HepG2 (cell line): ENCODE measurements around the gene SPAG4. TPM values are rescaled to one million over a fixed set of nuclear protein-coding genes. Genes with fewer than 3 reads are reported as not detected.

Experiments
- BCL6 ChIP-seq: IDR thresholded peaks from 2 replicates; pipeline ENCODE4 v1.6.1; 2016; ENCODE audit warnings: missing genetic modification reagents, missing compliant biosample characterization
- BORCS8-MEF2B ChIP-seq: sonication (generic); formaldehyde crosslinking; IDR thresholded peaks from 2 replicates; pipeline ENCODE4 v1.8.0; 2022; ENCODE audit warnings: mild to moderate bottlenecking, missing genetic modification reagents
- CC2D1A ChIP-seq: sonication (generic); formaldehyde crosslinking; IDR thresholded peaks from 2 replicates; pipeline ENCODE4 v1.8.1; 2023; ENCODE audit warnings: mild to moderate bottlenecking, missing genetic modification reagents
- HNF4A ChIP-seq: sonication (generic); formaldehyde crosslinking; IDR thresholded peaks from 2 replicates; pipeline ENCODE4 v1.4.0; 2020; ENCODE audit warnings: missing genetic modification reagents
- IRF2 ChIP-seq: IDR thresholded peaks from 2 replicates; pipeline ENCODE4 v1.6.1; 2018; ENCODE audit warnings: missing genetic modification reagents, missing compliant biosample characterization
- KDM6A ChIP-seq: IDR thresholded peaks from 2 replicates; pipeline ENCODE4 v1.6.1; 2016; ENCODE audit warnings: low read depth
- MAFF ChIP-seq: IDR thresholded peaks from 2 replicates; pipeline ENCODE4 v1.6.1; 2011; ENCODE audit warnings: low read depth, low read length, improper control_type of control experiment
- MZF1 ChIP-seq: sonication (generic); formaldehyde crosslinking; IDR thresholded peaks from 2 replicates; pipeline ENCODE4 v1.8.1; 2023; ENCODE audit warnings: mild to moderate bottlenecking, missing genetic modification reagents, borderline replicate concordance
- ZBTB21 ChIP-seq: sonication (generic); formaldehyde crosslinking; IDR thresholded peaks from 2 replicates; pipeline ENCODE4 v1.4.0; 2020; ENCODE audit warnings: missing genetic modification reagents
- ZNF260 ChIP-seq: sonication (generic); formaldehyde crosslinking; IDR thresholded peaks from 2 replicates; pipeline ENCODE4 v1.4.0; 2020; ENCODE audit warnings: missing genetic modification reagents, low read depth, mild to moderate bottlenecking, borderline replicate concordance
- ZNF343 ChIP-seq: sonication (generic); formaldehyde crosslinking; IDR thresholded peaks from 2 replicates; pipeline ENCODE4 v1.4.0; 2020; ENCODE audit warnings: mild to moderate bottlenecking, missing genetic modification reagents
- ZNF567 ChIP-seq: sonication (generic); formaldehyde crosslinking; IDR thresholded peaks from 2 replicates; pipeline ENCODE4 v1.8.1; 2023; ENCODE audit warnings: mild to moderate bottlenecking, missing genetic modification reagents, borderline replicate concordance
- ZNF660 ChIP-seq: sonication (generic); formaldehyde crosslinking; IDR thresholded peaks from 2 replicates; pipeline ENCODE4 v1.5.1; 2020; ENCODE audit warnings: mild to moderate bottlenecking, low read depth, missing genetic modification reagents, borderline replicate concordance
- ZNF782 ChIP-seq: sonication (generic); formaldehyde crosslinking; IDR thresholded peaks from 2 replicates; pipeline ENCODE4 v1.4.0; 2020; ENCODE audit warnings: missing genetic modification reagents, mild to moderate bottlenecking, borderline replicate concordance
- polyA plus RNA-seq, 8 experiments: library from polyadenylated mRNA; depleted of rRNA in 3 of 8; stranded (reverse) in 7 of 8; unstranded in 1 of 8; fragments of >200 nt; fragmentation: Illumina TruSeq in 4 of 8; extraction: Trizol in 4 of 8; gene quantifications; 2 replicates each; pipeline versions ENCODE4 v1.2.1 to v1.2.3, GENCODE V29; 2011 to 2016; ENCODE audit warnings: low read depth in 4 of 8, missing spikeins in 1 of 8, mixed read lengths in 1 of 8; ENCODE audit not compliant: insufficient read depth in 1 of 8
- total RNA-seq, 5 experiments: library from RNA; depleted of rRNA; stranded (reverse); fragments of >200 nt; fragmentation: Illumina TruSeq; extraction: Trizol; gene quantifications; 2 replicates each; pipeline ENCODE4 v1.2.3, GENCODE V29; 2016; ENCODE audit warnings: low read depth in 1 of 5
- TF ChIP-seq, protein P1 (sequence below): sonication (generic); formaldehyde crosslinking; IDR thresholded peaks from 2 replicates; pipeline ENCODE4 v1.4.0; 2020; ENCODE audit warnings: mild to moderate bottlenecking, missing genetic modification reagents
- TF ChIP-seq, protein P2 (sequence below): sonication (generic); formaldehyde crosslinking; IDR thresholded peaks from 2 replicates; pipeline ENCODE4 v1.4.0; 2020; ENCODE audit warnings: missing genetic modification reagents
- TF ChIP-seq, protein P3 (sequence below): sonication (generic); formaldehyde crosslinking; IDR thresholded peaks from 2 replicates; pipeline ENCODE4 v1.5.0; 2020; ENCODE audit warnings: missing genetic modification reagents
- TF ChIP-seq, protein P4 (sequence below): sonication (generic); formaldehyde crosslinking; IDR thresholded peaks from 2 replicates; pipeline ENCODE4 v1.9.0; 2021; ENCODE audit warnings: missing genetic modification reagents, borderline replicate concordance
- TF ChIP-seq, protein P5 (sequence below): sonication (generic); formaldehyde crosslinking; IDR thresholded peaks from 2 replicates; pipeline ENCODE4 v1.8.0; 2022; ENCODE audit warnings: low read depth, missing genetic modification reagents

The SPAG4 gene
- total and polyA plus RNA-seq, 2 of the 13 experiments (the other 11 are each of a cell fraction or from before 2014, with no cell fraction given): 5.8 to 137 TPM

DNA sequence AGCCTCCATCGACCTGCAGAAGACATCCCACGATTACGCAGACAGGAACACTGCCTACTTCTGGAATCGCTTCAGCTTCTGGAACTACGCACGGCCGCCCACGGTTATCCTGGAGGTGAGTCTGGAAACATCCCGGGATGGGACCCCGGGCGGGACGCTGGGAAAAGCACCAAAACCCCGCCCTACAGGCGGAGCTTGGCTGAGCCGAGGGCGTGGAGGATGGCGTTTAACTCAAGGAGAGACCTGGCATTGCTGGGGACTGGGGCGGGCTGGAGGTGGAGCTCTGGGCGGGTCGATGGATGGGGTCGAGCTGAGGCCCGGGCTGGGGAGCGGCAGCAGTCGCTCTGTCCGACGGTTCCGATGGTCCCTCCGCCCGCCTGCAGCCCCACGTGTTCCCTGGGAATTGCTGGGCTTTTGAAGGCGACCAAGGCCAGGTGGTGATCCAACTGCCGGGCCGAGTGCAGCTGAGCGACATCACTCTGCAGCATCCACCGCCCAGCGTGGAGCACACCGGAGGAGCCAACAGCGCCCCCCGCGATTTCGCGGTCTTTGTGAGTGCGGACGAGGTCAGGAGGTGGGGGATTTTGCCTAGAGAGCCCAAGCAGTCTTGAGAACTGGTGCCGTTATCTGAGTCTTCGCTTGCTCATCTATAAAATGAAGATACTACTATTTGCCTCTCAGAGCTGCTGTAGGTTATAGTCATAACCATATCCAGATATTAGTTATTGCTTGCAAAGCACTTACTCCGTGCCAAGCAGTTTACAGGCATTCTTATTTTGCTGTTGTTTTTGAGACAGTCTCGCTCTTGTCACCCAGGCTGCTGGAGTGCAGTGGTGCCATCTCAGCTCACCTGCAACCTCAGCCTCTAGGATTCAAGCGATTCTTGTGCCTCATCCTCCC, 3.8 kb downstream of the SPAG4 start (continued):
- TF ChIP-seq KDM6A (CRISPR knock-in tag) (no peak), IRF2 (CRISPR knock-in tag) (peak; percentile 80), BORCS8-MEF2B (peak; percentile 98), ZNF782 (CRISPR knock-in tag) (peak; percentile 95), ZNF567 (CRISPR knock-in tag) (peak; percentile 97; the same call in 1 of the 2 replicates), CC2D1A (no peak), ZNF343 (CRISPR knock-in tag) (peak; percentile 81; the same call in 1 of the 2 replicates), MAFF (no peak), HNF4A (CRISPR knock-in tag) (no peak), ZBTB21 (CRISPR knock-in tag) (peak; percentile 34; the same call in 1 of the 2 replicates), ZNF660 (CRISPR knock-in tag) (peak; percentile 91; the same call in 1 of the 2 replicates), MZF1 (CRISPR knock-in tag) (peak; percentile 38; the same call in 1 of the 2 replicates), BCL6 (peak; percentile 47; the same call in 1 of the 2 replicates), ZNF260 (no peak)
- TF ChIP-seq, protein P1, sequence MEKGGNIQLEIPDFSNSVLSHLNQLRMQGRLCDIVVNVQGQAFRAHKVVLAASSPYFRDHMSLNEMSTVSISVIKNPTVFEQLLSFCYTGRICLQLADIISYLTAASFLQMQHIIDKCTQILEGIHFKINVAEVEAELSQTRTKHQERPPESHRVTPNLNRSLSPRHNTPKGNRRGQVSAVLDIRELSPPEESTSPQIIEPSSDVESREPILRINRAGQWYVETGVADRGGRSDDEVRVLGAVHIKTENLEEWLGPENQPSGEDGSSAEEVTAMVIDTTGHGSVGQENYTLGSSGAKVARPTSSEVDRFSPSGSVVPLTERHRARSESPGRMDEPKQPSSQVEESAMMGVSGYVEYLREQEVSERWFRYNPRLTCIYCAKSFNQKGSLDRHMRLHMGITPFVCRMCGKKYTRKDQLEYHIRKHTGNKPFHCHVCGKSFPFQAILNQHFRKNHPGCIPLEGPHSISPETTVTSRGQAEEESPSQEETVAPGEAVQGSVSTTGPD (CRISPR knock-in tag): no peak
- TF ChIP-seq, protein P2, sequence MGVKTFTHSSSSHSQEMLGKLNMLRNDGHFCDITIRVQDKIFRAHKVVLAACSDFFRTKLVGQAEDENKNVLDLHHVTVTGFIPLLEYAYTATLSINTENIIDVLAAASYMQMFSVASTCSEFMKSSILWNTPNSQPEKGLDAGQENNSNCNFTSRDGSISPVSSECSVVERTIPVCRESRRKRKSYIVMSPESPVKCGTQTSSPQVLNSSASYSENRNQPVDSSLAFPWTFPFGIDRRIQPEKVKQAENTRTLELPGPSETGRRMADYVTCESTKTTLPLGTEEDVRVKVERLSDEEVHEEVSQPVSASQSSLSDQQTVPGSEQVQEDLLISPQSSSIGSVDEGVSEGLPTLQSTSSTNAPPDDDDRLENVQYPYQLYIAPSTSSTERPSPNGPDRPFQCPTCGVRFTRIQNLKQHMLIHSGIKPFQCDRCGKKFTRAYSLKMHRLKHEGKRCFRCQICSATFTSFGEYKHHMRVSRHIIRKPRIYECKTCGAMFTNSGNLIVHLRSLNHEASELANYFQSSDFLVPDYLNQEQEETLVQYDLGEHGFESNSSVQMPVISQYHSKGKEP: peak; percentile 87
- TF ChIP-seq, protein P3, sequence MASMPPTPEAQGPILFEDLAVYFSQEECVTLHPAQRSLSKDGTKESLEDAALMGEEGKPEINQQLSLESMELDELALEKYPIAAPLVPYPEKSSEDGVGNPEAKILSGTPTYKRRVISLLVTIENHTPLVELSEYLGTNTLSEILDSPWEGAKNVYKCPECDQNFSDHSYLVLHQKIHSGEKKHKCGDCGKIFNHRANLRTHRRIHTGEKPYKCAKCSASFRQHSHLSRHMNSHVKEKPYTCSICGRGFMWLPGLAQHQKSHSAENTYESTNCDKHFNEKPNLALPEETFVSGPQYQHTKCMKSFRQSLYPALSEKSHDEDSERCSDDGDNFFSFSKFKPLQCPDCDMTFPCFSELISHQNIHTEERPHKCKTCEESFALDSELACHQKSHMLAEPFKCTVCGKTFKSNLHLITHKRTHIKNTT (CRISPR knock-in tag): no peak
- TF ChIP-seq, protein P4, sequence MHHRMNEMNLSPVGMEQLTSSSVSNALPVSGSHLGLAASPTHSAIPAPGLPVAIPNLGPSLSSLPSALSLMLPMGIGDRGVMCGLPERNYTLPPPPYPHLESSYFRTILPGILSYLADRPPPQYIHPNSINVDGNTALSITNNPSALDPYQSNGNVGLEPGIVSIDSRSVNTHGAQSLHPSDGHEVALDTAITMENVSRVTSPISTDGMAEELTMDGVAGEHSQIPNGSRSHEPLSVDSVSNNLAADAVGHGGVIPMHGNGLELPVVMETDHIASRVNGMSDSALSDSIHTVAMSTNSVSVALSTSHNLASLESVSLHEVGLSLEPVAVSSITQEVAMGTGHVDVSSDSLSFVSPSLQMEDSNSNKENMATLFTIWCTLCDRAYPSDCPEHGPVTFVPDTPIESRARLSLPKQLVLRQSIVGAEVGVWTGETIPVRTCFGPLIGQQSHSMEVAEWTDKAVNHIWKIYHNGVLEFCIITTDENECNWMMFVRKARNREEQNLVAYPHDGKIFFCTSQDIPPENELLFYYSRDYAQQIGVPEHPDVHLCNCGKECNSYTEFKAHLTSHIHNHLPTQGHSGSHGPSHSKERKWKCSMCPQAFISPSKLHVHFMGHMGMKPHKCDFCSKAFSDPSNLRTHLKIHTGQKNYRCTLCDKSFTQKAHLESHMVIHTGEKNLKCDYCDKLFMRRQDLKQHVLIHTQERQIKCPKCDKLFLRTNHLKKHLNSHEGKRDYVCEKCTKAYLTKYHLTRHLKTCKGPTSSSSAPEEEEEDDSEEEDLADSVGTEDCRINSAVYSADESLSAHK (CRISPR knock-in tag): no peak
- TF ChIP-seq, protein P5, sequence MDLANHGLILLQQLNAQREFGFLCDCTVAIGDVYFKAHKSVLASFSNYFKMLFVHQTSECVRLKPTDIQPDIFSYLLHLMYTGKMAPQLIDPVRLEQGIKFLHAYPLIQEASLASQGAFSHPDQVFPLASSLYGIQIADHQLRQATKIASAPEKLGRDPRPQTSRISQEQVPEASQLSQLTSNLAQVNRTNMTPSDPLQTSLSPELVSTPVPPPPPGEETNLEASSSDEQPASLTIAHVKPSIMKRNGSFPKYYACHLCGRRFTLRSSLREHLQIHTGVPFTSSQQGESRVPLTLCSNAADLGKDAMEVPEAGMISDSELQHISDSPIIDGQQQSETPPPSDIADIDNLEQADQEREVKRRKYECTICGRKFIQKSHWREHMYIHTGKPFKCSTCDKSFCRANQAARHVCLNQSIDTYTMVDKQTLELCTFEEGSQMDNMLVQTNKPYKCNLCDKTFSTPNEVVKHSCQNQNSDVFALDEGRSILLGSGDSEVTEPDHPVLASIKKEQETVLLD (CRISPR knock-in tag): peak; percentile 56; the same call in 1 of the 2 replicates
